ENCODE results near the gene LIAS.
"Not testable (repeated sequence)": the region's sequence is repeated elsewhere in the genome, so short reads cannot be mapped to it uniquely, and the experiment has no call there.

The LIAS gene

DNA sequence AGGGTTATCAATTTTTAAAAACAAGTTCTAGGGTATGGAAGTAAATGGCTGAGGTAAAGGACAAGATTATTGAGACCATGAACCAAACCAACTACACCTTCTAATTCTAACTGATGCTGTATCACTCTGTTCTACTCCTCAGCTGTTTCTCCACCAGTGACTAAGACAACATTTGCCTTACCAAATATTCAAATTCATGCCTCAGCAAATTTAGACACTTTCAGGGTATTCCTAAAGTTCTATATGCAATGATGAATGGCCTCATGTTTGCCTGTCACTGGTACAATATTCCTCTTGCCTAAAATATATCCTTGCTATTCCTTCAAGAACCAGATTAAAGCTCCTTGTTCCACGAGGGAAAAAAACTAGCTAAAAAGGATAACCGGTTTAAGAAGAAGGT lies 5.1 kb upstream of the LIAS start:
- no peak for DNase-seq

- DNase-seq = no peak
These were observed 3.4 kb upstream of the LIAS start for GRCh38 chr4:39455486-39455885.

- DNase-seq = no peak
These were observed 1.7 kb upstream of the LIAS start for GRCh38 chr4:39456946-39457763.

DNA sequence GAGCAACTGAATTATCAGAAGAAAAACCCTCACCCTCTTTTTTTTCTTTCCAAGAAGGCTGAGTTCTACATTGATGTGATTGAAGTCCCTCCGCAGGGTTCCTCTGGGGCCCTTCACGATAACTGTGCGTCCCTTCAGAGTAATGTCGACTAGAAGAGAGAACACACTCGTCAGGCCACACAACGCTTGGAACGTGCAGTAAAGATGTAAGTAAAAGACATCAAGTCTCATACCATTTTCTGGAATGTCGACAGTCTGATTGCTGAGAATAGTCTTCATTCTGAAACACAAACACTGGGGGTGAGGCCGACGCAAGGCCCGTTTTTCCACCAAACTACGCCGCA lies 723 bp upstream of the LIAS start:
- DNase-seq = not testable (repeated sequence)

DNA sequence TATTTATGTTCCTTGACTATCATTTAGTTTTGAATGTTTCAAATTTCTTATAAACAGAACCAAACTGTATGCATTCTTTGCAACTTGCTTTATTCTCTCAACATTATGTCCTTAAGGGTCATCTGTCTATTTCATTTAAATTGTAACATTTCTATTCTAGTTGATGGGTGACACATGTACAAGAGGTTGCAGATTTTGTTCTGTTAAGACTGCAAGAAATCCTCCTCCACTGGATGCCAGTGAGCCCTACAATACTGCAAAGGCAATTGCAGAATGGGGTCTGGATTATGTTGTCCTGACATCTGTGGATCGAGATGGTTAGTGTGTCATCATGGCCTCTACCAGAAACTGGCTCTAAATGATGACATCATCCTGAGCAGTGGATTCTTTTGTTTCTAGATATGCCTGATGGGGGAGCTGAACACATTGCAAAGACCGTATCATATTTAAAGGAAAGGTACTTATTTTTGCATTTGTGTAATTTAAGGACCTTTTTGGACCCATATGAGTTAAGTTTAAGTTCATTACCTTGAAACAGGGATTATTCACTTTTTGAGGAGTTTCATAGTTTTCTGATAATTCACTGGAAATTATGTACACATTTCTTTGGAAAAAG lies 6.1 kb downstream of the LIAS start:
- peak; percentile 88 for DNase-seq

- DNase-seq = no peak
These were observed 7.9 kb downstream of the LIAS start for GRCh38 chr4:39466747-39467146.

DNA sequence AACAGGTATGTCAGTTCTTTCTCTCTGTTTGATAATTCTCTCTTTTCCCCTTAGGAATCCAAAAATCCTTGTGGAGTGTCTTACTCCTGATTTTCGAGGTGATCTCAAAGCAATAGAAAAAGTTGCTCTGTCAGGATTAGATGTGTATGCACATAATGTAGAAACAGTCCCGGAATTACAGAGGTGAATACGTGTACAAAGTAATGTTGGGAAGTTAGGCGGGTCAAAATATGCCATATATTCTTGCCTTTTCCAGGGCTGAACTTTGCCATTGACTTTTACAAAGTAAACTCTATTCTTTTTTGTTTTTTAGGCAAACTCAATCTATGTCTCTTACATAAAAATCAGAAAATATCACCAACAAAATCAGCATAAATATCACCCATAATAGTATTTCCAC lies 8.6 kb downstream of the LIAS start:
- no peak for DNase-seq

DNA sequence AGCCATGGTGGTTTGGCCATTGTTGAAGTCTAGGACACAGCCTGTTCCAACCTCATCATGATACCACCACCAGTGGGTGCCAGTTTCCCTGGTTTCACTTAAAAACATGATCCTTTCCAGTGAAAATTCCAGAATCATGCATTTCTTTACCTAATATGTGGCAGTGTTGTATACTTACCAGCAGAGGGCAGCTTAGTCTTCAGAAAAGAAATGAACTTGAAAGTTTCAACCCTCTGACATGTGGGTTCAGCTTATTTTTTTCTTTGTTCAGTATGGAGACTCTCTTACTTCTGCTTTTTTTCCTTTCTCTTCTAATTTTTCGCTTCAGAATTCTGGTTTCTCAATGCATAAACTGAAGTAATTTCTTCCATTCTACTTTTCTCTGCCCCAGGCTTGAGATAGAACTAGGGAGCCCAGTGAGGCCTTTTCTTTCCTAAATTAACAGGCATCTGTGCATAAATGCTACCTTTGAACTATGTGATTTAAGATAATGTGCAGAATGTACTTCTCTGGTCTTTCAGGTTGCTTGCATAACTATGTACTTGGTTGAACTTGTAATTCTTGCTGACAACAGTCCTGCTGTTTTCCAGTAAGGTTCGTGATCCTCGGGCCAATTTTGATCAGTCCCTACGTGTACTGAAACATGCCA lies 10.7 kb downstream of the LIAS start:
- peak; percentile 85 for DNase-seq

DNA sequence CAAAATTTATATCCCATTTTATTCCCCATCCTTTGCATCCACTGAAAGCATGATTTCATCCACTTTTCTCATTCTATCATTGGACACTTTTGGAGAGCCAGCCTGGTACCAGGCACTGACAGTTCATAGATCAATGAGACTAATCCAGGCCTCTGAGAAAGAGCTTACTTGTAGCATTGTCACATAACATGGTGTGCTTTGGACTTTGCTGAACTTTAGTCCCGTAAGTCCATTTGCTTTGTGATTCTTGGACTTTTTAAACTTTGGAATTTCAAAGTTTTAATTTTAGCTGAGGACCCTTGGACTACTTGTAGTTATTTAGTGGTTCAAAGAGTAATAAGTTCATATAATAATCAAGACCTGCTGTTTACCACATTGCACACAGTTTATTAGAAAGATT lies 11.5 kb downstream of the LIAS start:
- no peak for DNase-seq

GRCh38 chr4:39472396-39472795 lies 13.5 kb downstream of the LIAS start:
- no peak for DNase-seq

DNA sequence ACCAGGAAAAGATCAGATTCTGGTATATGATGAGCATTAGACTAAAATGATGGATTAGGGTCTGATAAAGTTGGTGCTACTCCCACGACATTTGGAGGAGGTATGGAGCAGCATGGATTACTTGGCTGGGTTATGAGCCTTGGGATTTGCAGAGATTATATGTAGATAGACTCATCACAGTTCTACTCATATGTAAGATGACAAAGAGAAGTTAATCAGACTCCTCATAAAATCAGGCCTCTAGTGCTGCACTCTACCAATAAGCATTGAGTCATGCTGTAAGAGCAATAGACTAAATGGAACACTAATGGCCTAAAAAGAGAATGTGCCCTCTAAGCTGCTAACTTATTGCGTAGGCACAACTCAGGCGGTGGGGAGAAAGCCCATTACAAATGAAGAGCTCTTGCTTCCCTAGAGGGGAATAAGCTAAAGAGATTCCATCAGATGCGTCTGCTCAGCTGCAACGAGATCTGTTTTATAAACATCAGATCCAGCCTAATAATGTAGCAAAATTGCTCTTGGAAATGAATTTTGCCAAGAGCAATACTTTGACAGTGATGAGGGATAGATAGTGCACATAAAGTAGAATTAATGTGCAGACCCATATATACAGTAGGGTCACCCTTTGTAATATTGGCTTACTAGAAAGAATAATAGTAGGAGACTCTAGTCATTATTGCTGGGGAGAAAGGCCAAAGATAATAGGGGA lies 17.5 kb downstream of the LIAS start:
- DNase-seq = no peak

DNA sequence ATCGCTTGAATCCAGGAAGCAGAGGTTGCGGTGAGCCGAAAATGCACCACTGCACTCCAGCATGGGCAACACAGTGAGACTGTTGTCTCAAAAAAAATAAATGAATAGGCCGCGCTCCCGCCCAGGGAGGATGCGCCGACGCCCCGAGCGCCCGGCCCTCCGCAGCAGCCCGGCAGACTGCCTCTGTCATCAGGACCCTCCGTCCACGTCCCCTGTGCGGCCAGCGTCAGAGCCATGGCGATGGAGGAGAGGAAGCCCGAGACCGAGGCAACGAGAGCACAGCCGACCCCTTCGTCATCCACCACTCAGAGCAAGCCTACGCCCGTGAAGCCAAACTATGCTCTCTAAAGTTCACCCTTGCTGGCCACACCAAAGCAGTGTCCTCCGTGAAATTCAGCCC lies 21.4 kb downstream of the LIAS start:
- no peak for DNase-seq

DNA sequence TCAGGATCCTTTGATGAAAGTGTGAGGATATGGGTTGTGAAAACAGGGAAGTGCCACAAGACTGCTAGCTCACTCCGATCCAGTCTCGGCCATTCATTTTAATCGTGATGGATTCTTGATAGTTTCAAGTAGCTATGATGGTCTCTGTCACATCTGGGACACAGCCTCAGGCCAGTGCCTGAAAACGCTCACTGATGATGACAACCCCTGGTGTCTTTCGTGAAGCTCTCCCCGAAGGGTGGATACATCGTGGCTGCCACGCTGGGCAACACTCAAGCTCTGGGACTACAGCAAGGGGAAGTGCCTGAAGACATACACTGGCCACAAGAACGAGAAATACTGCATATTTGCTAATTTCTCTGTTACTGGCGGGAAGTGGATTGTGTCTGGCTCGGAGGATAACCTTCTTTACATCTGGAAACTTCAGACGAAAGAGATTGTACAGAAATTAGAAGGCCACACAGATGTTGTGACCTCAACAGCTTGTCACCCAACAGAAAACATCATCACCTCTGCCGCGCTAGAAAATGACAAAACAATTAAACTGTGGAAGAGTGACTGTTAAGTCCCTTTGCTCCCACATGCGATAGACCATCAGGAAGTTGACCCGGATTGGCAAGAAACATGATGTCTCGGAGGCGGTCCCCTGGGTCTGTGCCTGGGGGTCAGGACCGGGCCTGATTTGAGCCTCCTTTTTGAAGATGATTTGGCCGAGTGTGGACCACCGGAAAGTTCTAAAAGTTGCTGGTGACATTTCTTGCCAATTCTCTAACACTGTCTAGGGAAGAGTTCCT lies 22.2 kb downstream of the LIAS start:
- DNase-seq = no peak

- DNase-seq = no peak
These were observed 25.9 kb downstream of the LIAS start for GRCh38 chr4:39484582-39485272.

DNA sequence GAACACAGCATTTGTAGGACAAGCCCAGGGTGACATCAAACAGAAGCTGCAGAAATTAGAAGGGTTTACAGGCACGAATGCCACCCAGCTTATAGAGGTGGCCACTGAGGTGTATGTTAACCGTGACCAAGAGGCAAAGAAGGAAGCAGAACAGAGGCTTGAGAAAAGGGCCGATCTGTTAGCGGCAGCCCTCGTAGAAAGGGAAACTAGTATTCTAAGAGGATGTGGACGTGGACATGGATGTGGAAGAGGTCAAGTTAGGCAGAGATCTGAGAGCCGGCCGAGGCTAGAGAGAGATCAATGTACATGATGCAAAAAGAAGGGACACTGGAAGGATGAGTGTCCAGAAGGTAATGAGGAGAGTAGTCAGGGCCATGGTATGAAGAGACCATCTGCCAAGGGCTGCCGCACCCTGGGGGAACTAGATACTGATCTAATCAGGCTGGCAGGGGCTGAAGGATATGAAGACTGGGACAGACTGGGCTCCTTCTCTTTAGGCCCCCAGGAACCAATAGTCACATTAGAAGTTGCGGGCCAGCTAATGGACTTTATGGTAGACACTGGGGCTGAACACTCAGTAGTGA lies 27.5 kb downstream of the LIAS start:
- no peak for DNase-seq

DNA sequence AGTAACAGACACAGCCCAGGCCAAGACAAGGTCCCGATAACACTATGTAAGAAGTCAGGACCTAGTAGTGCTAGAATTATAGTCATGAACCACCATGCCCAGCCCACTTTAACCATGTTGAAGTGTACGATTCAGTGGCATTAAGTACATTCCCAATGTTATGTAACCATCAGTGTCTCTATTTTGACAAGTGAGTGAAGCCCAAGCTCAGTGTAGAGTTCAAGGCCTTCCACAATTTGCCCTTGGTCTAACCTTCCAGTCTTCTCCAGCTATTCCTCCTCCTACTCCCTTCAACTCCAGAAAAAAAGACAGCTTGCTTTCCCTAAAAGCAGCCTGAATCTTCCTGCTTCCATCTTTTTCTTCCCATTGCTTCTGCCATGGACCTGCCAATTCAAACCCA lies 31.5 kb downstream of the LIAS start:
- no peak for DNase-seq

DNA sequence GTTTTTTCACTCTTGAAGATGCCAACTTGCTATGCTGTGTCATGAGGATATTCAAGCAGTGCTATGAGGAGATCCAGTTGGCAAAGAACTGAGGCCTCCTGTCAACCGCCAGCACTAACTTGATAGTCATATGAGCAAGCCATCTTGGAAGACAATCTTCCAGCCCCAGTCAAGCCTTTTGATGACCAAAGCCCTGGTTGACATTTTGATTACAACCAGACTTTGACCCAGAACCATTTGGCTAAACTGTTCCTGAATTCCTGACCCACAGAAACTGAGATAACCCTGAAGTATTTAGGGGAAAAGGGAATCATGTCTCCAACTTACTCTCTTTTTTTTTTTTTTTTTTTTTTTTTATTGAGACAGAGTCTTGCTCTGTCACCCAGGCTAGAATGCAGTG lies 35.5 kb downstream of the LIAS start:
- no peak for DNase-seq

- DNase-seq = peak; percentile 4
These were observed 36.8 kb downstream of the LIAS start for GRCh38 chr4:39495446-39496213.

DNA sequence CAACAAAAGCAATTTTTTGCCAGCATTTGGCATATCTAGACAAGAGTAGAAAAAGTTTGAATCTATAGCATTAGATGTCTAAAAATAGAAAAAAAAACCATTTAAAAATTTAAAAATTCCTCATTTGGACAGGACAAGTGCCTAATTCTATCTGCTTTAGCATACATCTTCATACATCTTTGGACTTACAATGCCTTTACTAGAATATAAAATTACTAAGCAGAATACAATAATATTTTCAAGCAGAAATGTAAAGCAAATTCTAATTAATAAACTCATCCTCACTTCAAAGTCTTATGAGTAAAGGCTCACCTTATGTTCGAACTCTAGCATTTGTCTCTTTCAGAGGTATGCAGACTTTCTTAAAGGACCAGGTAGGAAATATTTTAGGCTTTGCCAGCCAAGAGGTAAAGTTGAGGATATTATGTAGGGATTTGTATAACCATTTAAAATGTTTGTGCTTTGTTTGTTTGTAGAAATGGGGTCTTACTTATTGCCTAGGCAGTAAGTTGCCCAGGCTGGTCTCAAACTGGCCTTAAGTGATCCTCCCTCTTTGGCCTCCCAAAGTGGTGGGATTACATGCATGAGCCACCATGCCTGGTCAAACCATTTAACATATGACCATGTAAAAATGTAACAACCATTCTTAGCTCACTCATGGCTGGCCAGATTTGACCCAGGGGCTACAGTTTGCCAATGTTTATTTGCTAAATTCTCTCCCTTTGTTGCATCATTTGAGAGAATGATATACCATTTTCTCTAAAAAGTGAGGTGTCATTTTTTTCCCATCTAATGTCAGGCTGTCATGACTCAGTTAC lies 39.3 kb downstream of the LIAS start:
- DNase-seq = no peak

DNA sequence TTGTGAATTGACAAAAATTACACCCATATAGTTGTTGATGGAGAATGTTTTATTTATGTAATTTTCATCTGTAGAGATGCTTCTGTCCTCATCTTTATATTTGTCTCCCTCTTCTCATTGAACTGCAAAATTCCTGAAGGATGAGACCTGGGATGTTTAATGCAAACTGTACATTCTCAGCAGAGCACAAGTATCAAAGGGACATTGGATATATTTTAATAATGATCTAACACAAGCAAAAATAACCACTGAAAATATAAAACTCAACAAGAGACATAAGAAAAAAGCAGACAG lies 39.8 kb downstream of the LIAS start:
- DNase-seq = no peak

Data from fibroblast of upper back skin (primary cell).